Adrenal gland (tissue), 12 donors: Measurements from ENCODE around the gene ACTN2. TPM values are rescaled to one million over a fixed set of nuclear protein-coding genes. Genes with fewer than 3 reads are reported as not detected.

Experiments
- DNase-seq, 7 donors: peaks; one replicate each; pipeline ENCODE4 v3.0.0-alpha.2; 2019 to 2020
- H3K27ac ChIP-seq, 5 donors: fragments of 200-600 bp; sonication (generic) in 4 of 5; 1 replicate in 3 of 5; 2 replicates in 2 of 5; pipeline versions ENCODE4 v1.5.1 to v1.8.0; 2016 to 2020; ENCODE audit warnings: mild to moderate bottlenecking in 1 of 5
- H3K27me3 ChIP-seq: fragments of 200-600 bp; 2 replicates; pipeline ENCODE4 v1.8.0; 2021
- H3K36me3 ChIP-seq, 2 donors: fragments of 200-600 bp; replicated peaks in 1 of 2; 1 replicate in 1 of 2; 2 replicates in 1 of 2; pipeline versions ENCODE4 v1.5.1 to v1.8.0; 2018 to 2022
- H3K4me1 ChIP-seq, 2 donors: fragments of 200-600 bp; replicated peaks in 1 of 2; 1 replicate in 1 of 2; 2 replicates in 1 of 2; pipeline versions ENCODE4 v1.5.1 to v1.8.0; 2018 to 2021
- H3K4me3 ChIP-seq, 4 donors: fragments of 200-600 bp; sonication (generic) in 3 of 4; one replicate each; pipeline ENCODE4 v1.5.1; 2016 to 2018
- H3K9me3 ChIP-seq, 3 donors: fragments of 200-600 bp; sonication (generic) in 1 of 3; replicated peaks in 1 of 3; 1 replicate in 2 of 3; 2 replicates in 1 of 3; pipeline versions ENCODE4 v1.5.1 to v1.8.0; 2016 to 2021
- POLR2A ChIP-seq, 2 donors: fragments of 450-650 bp; IDR thresholded peaks; one replicate each; pipeline ENCODE4 v1.6.1; 2017; ENCODE audit warnings: antibody characterized with exemption in 2 of 2, mild to moderate bottlenecking in 2 of 2, moderate library complexity in 1 of 2
- WGBS, 4 donors: extraction: QIAGEN DNeasy Blood & Tissue Kit in 2 of 4; methylation state at CpG; one replicate each; pipeline versions ENCODE4 v1.1.5 to v1.1.7; 2013 to 2017; 5-methylcytosine and 5-hydroxymethylcytosine counted together
- intact Hi-C, 2 donors: fragments of 100-400 bp; cut with DNase I; formaldehyde crosslinking; loops; one replicate each; pipeline versions ENCODE4 v1.14.1 to v1.15.0; 2022 to 2023
- polyA plus RNA-seq, 3 donors: library from polyadenylated mRNA; stranded (reverse); fragments of 200-250 nt in 2 of 3; fragments of 350-450 nt in 1 of 3; fragmentation: Illumina TruSeq in 1 of 3; extraction: RNeasy Lipid Tissue Mini Kit (QIAGEN cat#74804) in 1 of 3; gene quantifications; one replicate each; pipeline ENCODE4 v1.2.3, GENCODE V29; 2013 to 2014
- total RNA-seq, 9 donors: library from RNA; depleted of rRNA in 4 of 9; stranded (reverse); fragments of >200 nt in 4 of 9; fragments of 120-200 nt in 1 of 9; fragmentation: NEBNext Ultra II Directional in 1 of 9; extraction: Animal tissue kit (Norgen Biotek cat#: 25700) in 1 of 9; gene quantifications; one replicate each; pipeline versions ENCODE4 v1.1.0 to v1.2.4, GENCODE V29; 2013 to 2023
- TF ChIP-seq, protein P1 (sequence below), 6 experiments: fragments of 450-650 bp in 4 of 6; fragments of 200-600 bp in 2 of 6; sonication (generic) in 1 of 6; IDR thresholded peaks; 1 replicate in 5 of 6; 2 replicates in 1 of 6; pipeline versions ENCODE4 v1.5.1 to v1.8.0; 2016 to 2021; ENCODE audit warnings: antibody characterized with exemption in 6 of 6, mild to moderate bottlenecking in 2 of 6, moderate library complexity in 1 of 6
- donor health status: healthy with polysubstance abuse.
- donor health status: Bipolar disorder and iron deficiency.
- donor health status: DM: yes; HTN: yes; CAD: no.
- donor health status: DM: no; HTN: no; CAD: no.
- donor health status: DM: no; HTN: no; CAD: no.
- donor health status: DM: yes; HTN: yes; CAD: no.

ACTN2 gene
- total and polyA plus RNA-seq, 12 donors: under 0.01 to 1.0 (median 0.34) TPM; not detected in 2

DNA sequence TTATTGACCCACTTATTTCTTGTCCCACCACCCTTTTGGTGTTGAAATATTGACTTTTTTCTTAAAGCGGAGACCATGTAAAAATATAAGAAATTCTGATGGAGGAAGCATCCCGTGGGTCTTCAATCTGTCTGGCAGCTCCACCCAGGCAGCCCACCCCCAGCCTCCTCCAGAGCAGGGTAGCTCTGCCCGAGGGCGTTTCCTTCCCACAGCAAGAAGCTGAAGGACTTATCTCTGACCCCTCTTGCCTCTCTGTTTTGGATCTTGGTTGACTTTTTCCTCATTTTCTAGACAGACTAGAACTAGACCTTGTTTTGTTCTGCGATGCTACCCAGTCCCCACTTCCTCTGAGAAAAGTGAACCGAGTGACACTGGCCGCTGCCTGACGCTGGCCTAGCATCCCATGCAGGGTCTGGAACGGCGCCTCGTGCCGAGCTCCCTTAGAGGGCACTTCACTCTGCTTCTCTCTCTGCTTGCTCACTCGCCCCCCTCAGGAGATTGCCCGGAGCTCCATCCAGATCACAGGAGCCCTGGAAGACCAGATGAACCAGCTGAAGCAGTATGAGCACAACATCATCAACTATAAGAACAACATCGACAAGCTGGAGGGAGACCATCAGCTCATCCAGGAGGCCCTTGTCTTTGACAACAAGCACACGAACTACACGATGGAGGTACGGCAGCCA lies 68.4 kb downstream of the ACTN2 start:
- no peak for DNase-seq
- WGBS, 4 donors: 82 to 86% (median 85%) methylated on average over 18 of the region's 18 CpGs
- TF ChIP-seq POLR2A (IDR thresholded peaks at IDR 0.05): no peak
- TF ChIP-seq, protein P1, sequence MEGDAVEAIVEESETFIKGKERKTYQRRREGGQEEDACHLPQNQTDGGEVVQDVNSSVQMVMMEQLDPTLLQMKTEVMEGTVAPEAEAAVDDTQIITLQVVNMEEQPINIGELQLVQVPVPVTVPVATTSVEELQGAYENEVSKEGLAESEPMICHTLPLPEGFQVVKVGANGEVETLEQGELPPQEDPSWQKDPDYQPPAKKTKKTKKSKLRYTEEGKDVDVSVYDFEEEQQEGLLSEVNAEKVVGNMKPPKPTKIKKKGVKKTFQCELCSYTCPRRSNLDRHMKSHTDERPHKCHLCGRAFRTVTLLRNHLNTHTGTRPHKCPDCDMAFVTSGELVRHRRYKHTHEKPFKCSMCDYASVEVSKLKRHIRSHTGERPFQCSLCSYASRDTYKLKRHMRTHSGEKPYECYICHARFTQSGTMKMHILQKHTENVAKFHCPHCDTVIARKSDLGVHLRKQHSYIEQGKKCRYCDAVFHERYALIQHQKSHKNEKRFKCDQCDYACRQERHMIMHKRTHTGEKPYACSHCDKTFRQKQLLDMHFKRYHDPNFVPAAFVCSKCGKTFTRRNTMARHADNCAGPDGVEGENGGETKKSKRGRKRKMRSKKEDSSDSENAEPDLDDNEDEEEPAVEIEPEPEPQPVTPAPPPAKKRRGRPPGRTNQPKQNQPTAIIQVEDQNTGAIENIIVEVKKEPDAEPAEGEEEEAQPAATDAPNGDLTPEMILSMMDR (IDR thresholded peaks at IDR 0.05): no peak
- no peak overlapping the region for H3K4me3 ChIP-seq
- H3K27ac ChIP-seq: no peak overlapping the region
- H3K27me3 ChIP-seq: peaks cover 4% of the 10 kb centered on the region
- H3K4me1 ChIP-seq: no peaks in the 10 kb centered on the region
- H3K36me3 ChIP-seq: no peaks in the 10 kb centered on the region
- intact Hi-C loops: loop anchor here in 1 of 2 donors (5.0 kb wide), 1 partner anchor 633 kb away; no protein-coding TSS in a partner anchor
- H3K9me3 ChIP-seq: no peaks in the 10 kb centered on the region

DNA sequence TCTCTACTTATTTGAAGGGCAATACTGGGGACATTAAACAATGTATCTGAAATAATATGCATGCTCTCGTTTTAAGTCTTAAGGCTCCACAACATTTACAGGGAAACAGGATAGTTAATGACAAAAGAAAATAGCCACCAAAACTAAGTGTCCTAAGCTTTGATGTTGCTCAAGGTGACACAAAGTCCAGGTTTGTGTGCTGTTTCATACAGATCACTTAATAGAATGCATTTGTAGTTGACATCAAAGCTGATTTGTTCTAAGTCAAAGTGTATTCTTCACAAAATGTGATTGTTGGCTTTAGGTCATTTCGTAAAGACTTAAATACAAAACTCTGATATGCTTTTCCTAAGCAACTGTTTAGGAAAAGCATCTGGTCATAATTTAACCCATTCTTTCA lies 71.3 kb downstream of the ACTN2 start:
- TF ChIP-seq, protein P1 (IDR thresholded peaks at IDR 0.05): no peak
- TF ChIP-seq POLR2A (IDR thresholded peaks at IDR 0.05): no peak
- intact Hi-C loops: loop anchor here in 1 of 2 donors (5.0 kb wide), 1 partner anchor 630 kb away; no protein-coding TSS in a partner anchor
- Histone ChIP-seq H3K4me1 (no peaks in the 10 kb centered on the region), H3K4me3 (no peak overlapping the region), H3K9me3 (no peaks in the 10 kb centered on the region), H3K27me3 (no peaks in the 10 kb centered on the region), H3K36me3 (no peaks in the 10 kb centered on the region), H3K27ac (no peak overlapping the region)
- no peak for DNase-seq
- WGBS, 4 donors: 63 to 83% (median 71%) methylated on average over 2 of the region's 2 CpGs

DNA sequence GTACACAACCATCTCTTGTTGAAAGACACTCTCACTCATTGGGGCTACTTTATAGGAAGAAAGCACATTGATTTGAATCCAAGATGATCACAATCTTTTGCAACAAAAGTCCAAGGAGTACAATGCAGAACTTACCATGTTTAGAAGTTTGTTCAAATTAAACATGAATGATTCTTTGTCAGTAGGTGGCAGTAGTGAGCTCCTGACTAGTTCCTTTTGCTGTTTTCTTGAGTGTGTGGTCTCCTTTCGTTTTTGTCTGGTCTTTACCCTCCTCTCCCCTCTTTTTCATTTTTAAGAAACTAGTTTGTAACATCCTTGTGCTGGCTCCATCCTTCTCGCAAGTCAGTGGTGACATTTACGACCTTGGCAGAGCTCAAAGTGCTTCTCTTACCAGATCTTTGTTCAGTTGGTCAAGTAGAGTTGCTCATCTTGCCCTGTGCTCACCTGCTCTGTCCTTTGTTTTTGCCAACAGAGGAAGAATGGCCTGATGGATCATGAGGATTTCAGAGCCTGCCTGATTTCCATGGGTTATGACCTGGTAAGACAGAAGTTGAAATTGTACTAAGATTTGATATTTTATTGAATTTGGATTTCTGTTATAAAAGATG lies 73.1 kb downstream of the ACTN2 start:
- TF ChIP-seq POLR2A (IDR thresholded peaks at IDR 0.05): no peak
- TF ChIP-seq, protein P1 (IDR thresholded peaks at IDR 0.05): peak; percentile 45 to 79 (median 64)
- peak in 1 of 7 donors; percentile 8 for DNase-seq
- H3K27me3 ChIP-seq: no peaks in the 10 kb centered on the region
- intact Hi-C loops: loop anchor here in 1 of 2 donors (5.0 kb wide), 1 partner anchor 628 kb away; no protein-coding TSS in a partner anchor
- H3K4me3 ChIP-seq: no peak overlapping the region
- no peaks in the 10 kb centered on the region for H3K36me3 ChIP-seq
- no peaks in the 10 kb centered on the region for H3K9me3 ChIP-seq
- WGBS, 4 donors: 38 to 49% (median 43%) methylated on average over 3 of the region's 3 CpGs
- H3K4me1 ChIP-seq: no peaks in the 10 kb centered on the region
- H3K27ac ChIP-seq: no peak overlapping the region

DNA sequence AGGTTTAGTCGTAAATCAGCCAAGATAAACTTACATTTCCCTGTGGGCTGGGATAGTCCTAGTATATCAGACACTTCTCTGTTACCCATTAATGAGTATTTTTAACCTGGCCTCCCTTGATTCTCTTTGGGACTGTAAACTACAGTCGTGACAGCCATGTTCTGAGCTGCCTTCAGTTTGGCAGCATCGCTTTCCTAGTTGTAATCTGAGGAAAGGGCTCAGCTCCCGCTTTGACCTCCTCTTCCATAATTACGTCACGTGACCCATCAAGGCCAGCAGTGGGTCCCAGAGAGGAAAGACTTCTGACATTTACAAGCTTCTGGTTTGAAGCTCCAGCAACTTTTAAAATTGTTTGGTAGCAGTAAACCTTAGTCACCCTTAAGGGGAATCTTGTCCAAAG lies 74.2 kb downstream of the ACTN2 start:
- H3K4me3 ChIP-seq: no peak overlapping the region
- no peaks in the 10 kb centered on the region for H3K36me3 ChIP-seq
- H3K27me3 ChIP-seq: no peaks in the 10 kb centered on the region
- H3K27ac ChIP-seq: no peak overlapping the region
- TF ChIP-seq, protein P1 (IDR thresholded peaks at IDR 0.05): no peak
- TF ChIP-seq POLR2A (IDR thresholded peaks at IDR 0.05): no peak
- intact Hi-C loops: loop anchor here in 1 of 2 donors (10.0 kb wide), 1 partner anchor 114 kb away; no protein-coding TSS in a partner anchor
- H3K9me3 ChIP-seq: no peaks in the 10 kb centered on the region
- H3K4me1 ChIP-seq: no peaks in the 10 kb centered on the region
- 56 to 64% (median 60%) methylated on average over 6 of the region's 6 CpGs for WGBS, 4 donors
- DNase-seq: no peak
